Ovary (tissue), 3 donors: ENCODE data around the gene LMX1B.

Experiments
- CTCF ChIP-seq, 3 donors: fragments of 450-650 bp in 2 of 3; fragments of 200-600 bp in 1 of 3; IDR thresholded peaks; one replicate each; pipeline versions ENCODE4 v1.5.1 to v1.8.0; 2016 to 2022; ENCODE audit warnings: antibody characterized with exemption in 3 of 3, mild to moderate bottlenecking in 1 of 3
- EP300 ChIP-seq: sonication (generic); formaldehyde crosslinking; IDR thresholded peaks from one replicate; pipeline ENCODE4 v1.6.1; 2017; ENCODE audit warnings: antibody characterized with exemption
- donor health status: DM: no; HTN: no; CAD: no.

GRCh38 chr9:126621061-126621918 is 7.6 kb downstream of the LMX1B start:
- TF ChIP-seq CTCF (IDR thresholded peaks at IDR 0.05) (no peak), EP300 (no peak)
